AG04449 (cell line): ENCODE measurements around the gene MAMLD1.

Experiments
- CTCF ChIA-PET: fragments of 350-600 bp; formaldehyde crosslinking; extraction: SDS; loops from one replicate; lab custom pipeline; 2021; ENCODE audit warnings: antibody characterized with exemption; lab: Yijun Ruan, JAX
- POLR2A ChIA-PET: fragments of 400-600, 350-600 bp; formaldehyde crosslinking; extraction: SDS; loops from one replicate; lab custom pipeline; 2020; ENCODE audit warnings: antibody characterized with exemption, inconsistent platforms; lab: Yijun Ruan, JAX
- DNase-seq: peaks from one replicate; pipeline ENCODE4 v3.0.0-alpha.2; 2010; ENCODE audit warnings: low read depth, low spot score
- H3K4me3 ChIP-seq: 2 replicates; pipeline ENCODE4 v1.5.1; 2011; ENCODE audit warnings: low read depth, mild to moderate bottlenecking, control low read depth, low read length
- CTCF ChIP-seq: IDR thresholded peaks from one replicate; pipeline ENCODE4 v1.5.1; 2011; ENCODE audit warnings: mild to moderate bottlenecking, moderate library complexity, low read length, control low read depth, inconsistent platforms; ENCODE audit not compliant: insufficient read depth; ENCODE audit errors: missing control alignments

MAMLD1 gene

DNA sequence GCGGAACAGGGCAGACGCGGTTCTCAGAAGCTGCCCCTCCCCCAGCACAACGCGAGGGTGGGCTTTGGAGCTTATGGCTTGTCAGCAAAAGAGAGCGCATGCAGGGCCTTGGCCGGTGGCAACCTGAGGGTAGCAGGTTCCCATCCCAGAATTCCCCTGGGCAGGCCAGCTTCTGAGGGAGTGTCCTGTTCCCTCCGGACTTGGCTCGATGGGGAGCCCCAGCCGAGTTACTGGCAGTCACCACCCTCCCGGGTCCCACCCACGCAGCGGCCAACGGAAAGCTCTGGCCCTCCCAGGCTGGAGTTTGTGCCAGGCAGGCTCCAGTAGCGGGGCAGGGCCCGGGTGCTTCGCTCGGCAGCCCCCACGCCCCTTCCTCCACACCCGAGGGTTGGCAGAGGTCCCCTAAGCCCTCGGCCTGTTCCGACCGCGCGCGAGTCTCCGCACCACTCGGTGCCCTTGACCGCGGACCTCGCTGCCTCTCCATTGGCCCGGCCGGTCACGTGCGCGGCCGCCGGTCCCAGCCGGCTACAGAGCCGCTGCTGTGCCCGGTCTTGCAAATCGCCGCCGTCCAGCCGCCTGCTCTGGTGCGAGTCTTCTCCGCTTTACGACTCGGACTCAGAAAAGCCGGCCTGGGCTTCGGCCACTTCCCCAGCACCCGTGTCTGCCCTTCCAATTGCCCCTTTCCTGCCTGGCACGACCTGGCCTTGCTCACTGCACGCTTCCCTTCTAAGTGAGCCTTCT, 184.4 kb downstream of the MAMLD1 start:
- peak overlapping the region; percentile 41 for H3K4me3 ChIP-seq
- no peak for DNase-seq
- no peak for TF ChIP-seq CTCF
- ChIA-PET CTCF (no interaction called here), POLR2A (no interaction called here)

GRCh38 chrX:150548251-150548650, 185.1 kb downstream of the MAMLD1 start:
- H3K4me3 ChIP-seq = no peak overlapping the region
- no peak for TF ChIP-seq CTCF
- POLR2A ChIA-PET = no interaction called here
- no peak for DNase-seq
- CTCF ChIA-PET = no interaction called here

DNA sequence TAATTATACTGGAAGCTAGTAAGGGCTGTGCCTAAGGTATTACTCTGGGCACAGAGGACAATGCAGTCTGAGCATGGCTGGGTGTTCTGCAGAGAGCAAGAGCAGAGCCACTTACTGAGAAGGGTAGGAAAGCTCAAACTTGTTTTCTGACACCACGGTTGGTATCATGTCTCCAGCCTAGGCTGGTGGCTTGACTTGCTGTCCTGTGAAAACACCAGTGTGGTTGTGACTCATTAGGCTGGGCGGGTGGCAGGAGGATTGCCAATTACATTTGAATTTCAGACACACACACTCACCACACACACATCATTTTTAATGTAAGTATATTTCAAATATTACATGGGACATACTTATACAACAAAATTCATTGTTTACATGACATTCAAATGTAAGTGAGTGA, 185.6 kb downstream of the MAMLD1 start:
- ChIA-PET CTCF (no interaction called here), POLR2A (no interaction called here)
- DNase-seq = no peak
- H3K4me3 ChIP-seq = no peak overlapping the region
- no peak for TF ChIP-seq CTCF

GRCh38 chrX:150551963-150552362, 188.8 kb downstream of the MAMLD1 start:
- ChIA-PET POLR2A (no interaction called here), CTCF (no interaction called here)
- no peak for DNase-seq
- no peak overlapping the region for H3K4me3 ChIP-seq
- TF ChIP-seq CTCF = no peak

DNA sequence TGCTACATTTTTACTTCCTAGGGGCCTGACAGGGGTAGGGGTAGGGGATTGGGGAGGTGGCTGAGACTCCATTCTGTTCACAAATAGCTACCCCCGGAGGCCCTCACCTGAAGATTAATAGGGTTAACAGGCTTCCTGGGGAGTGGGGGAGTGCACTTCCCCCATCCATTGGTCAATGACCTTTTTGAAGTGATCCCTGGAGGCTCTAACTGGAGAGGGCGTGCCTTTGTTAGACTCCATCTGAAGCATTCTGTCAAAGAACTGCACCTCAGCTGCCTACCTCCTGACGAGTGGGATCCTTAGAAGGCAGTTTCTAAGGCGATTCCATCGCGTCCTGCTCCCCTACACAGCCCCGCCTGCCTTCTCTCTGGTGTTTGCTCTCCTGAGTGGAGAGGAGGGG, 195.3 kb downstream of the MAMLD1 start:
- CTCF ChIA-PET = interaction anchor here (0.9 kb wide), 1 partner anchor 29 kb away, joined by 3 read pairs; no protein-coding TSS in a partner anchor
- POLR2A ChIA-PET = no interaction called here
- no peak for TF ChIP-seq CTCF

More for the DNA sequence above, 195.3 kb downstream of the MAMLD1 start:
- no peak for DNase-seq
- H3K4me3 ChIP-seq = no peak overlapping the region
